RKO (cell line): ENCODE measurements around the gene FIGLA.

Source experiments
- DNase-seq: peaks from one replicate; pipeline ENCODE4 v3.0.0-alpha.2; 2016; ENCODE audit warnings: low spot score

Gene FIGLA

DNA sequence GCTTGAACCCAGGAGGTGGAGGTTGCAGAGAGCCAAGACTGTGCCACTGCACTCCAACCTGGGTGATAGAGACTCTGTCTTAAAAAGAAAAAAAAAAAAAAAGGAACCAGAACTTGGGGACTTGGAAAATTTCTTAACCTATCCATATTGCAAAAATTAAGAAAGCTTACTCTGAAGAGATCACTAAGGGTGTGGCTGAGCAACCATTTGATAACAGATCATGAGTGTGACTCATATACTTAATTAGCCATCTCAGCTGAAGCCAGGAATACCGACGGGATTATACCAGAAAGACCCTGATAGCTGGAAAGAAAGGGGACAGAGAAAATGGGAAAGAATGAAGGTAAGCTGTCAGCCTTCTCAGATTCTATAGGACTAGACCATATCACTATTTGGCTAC lies 15.3 kb downstream of the FIGLA start:
- DNase-seq: no peak

DNA sequence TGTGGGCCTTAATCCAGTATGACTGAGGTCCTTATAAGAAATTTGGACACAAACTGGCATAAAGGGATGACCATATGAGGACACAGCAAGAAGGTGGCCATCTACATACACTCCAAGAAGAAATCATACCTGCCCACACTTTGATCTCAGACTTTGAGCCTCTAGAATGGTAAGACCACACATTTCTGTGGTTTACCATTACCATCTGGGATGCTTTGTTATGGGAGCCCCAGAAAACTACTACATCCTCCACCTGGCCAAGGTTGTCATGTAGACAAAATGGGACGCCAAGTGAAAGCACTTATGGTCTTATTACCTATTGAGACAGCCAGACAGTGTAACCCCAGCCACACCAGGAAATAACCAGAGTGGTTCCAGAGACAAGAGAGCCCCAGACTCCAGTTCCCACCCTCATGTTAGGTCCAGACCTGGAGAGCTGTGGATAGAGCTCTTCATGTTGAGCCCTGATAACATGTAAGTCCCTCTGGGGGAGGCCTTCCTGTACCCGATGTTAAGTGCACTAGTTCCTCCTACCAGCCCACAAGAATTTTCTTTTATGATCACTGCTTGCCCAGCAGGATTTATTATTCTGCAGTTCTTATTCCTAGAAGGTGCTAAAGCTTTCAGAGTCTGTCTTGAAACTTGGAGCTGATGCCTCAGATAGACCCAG lies 17.8 kb downstream of the FIGLA start:
- no peak for DNase-seq

DNA sequence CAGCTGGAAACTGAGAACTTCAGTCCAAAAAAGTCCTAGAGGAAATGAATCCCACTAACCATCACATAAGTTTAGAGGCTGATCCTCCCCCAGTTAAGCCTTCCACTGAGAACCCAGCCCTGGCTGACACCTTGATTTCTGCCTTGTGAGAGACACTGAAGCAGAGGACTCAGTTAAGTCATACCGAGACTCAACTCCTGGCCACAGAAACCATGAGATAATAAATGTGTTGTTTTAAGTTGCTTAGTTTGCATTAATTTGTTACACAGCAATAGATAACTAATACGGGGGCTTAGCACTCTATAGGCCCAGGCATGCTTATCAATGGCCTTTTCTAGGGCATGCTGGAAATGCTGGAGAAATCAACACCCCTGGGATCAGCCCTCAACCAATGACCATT lies 19.0 kb downstream of the FIGLA start:
- no peak for DNase-seq

GRCh38 chr2:70769450-70769849 lies 21.0 kb downstream of the FIGLA start:
- DNase-seq: no peak

GRCh38 chr2:70768590-70769085 lies 21.8 kb downstream of the FIGLA start:
- DNase-seq: no peak

DNA sequence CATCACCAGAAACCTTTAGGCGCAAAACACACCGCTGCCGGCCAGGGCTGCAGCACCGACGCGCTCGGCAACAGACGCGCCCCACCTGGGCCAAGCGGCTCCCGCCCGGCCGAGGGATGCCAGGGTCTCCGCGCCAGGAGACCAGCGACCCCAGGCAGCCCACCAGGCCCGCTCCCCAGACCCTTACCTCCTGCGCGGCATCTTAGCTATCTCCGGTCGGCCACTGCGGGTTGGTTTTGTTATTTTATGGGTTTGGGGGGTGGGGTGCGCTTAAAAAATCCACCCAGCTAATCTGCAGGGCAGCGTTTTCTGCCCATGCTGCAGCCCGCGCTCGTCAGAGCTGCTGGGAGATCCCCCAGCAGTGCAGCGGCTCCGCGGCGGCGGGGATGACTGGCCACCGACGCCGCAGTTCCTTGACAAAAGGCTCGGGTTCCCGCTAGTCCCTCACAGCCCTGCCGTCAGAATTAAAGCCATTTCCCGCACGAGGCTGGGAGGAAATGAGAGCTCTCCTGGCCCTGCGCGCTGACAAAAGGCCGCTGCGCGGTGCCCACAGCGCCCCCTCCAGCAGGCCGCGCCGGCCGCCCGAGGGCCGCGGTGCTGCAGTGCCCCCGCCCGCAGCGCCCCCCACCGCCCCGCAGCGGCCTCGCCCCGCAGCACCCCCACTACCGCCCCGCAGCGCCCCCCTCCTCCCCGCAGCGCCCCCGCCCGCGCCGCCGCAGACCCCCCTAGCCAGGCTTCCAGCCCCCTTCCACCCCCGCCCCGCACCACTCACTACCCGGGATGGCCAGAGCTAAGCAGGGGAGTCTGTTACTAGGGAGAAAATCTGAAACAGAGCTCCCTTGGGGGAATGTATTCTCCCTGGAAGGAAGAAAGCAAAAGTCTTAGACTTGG lies 22.5 kb downstream of the FIGLA start, which contains the start of gene ADD2:
TSS of gene ADD2 (minus strand) at position 502 of the 891 bp plus-strand sequence. CDS start 61,792 bp downstream, outside the sequence.
- no peak for DNase-seq

GRCh38 chr2:70767079-70767698 lies 23.3 kb downstream of the FIGLA start:
- no peak for DNase-seq

- DNase-seq: no peak
Measured at GRCh38 chr2:70766357-70767078, 23.9 kb downstream of the FIGLA start.

DNA sequence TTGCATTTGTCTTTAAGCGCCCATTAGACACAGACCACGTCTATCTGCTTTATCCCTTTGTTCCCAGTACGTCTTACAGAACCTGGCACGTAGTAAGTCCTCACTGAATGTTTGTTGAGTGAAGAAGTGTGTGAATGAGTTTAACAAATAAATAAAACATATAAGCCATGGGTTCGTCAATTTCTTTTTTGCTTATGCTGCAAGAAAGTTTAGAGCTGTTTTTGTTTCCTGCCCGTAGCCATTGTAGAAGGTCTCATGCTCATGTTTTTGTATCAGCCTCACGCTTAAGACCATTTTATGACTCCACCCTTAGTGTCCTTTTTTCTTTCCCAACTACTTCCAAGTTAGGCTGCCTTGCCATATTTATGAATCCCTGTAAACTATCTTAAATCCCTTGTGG lies 24.9 kb downstream of the FIGLA start:
- no peak for DNase-seq

DNA sequence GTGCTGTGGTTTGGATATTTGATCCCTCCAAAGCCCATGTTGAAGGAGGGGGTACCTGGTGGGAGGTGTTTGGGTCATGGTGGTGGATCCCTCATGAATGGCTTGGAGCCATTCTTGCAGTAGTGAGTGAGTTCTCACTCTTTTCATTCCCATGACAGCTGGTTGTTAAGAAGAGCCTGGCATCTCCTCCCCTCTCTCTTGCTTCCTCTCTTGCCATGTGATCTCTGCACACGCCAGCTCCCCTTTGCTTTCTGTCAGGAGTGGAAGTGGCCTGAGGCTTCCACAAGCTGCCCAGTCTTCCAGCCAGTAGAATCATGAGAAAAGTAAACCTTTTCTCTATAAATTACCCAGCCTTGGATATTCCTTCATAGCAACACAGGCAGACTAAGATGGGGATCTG lies 31.0 kb downstream of the FIGLA start:
- DNase-seq: no peak

- DNase-seq: no peak
Measured at GRCh38 chr2:70757966-70758365, 32.5 kb downstream of the FIGLA start.

DNA sequence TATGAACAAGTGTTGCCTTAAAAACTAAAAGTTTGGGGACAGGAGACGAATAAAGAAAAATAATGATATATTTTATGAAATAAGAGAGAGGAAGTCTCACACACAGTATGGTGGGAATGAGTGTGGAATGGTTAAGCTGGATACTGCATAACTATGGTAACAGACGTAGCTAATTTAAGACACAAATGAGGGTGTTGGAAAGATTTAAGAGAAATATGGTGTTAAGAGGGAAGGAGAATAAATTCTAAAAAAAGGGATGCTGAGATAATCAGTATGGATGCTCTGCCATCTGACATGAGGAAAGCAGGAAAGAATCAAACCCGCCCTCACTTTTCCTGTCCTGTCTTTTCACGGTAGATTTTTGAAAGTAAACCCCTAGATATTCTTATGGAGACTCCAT lies 33.1 kb downstream of the FIGLA start:
- DNase-seq: no peak

- no peak for DNase-seq
Measured at GRCh38 chr2:70756128-70756527, 34.3 kb downstream of the FIGLA start.

- DNase-seq: no peak
Measured at GRCh38 chr2:70753902-70754301, 36.5 kb downstream of the FIGLA start.

DNA sequence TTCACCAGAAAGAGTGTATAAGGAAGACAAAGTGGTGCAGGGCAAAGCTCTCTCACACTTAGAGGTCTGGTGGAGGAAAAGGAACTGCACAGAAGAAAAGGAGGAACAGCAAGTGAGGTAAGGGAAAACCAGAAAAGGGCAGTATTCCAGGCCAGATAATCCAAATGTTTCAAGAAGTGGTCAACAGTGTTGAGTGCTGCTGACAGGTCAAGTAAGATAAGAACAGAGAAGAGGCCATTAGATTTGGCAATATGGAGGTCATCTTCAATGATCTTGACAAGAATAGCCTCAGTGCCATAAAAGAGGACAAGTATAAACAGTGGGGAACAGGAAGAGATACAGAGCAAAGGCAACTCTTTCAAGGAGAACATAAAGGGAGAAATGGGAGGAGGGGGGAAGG lies 37.4 kb downstream of the FIGLA start:
- no peak for DNase-seq

DNA sequence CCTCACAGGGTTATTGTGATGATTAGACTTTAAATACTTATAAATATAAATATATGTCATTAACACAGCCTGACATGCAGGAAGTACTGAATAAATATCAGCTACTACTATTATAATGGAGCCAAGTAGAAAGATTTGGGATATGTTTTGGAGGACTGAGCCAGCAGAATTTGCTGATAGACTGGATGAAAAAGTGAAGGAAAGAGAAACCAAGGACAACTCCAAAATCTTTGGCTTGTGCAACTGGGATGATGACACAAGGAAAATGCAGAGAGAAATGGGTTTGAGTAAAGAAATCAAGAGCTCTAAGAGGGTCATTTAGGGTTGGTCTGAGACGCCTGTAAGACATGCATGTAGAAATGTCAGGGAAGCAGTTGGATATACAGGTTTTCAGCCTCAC lies 38.0 kb downstream of the FIGLA start:
- no peak for DNase-seq

GRCh38 chr2:70751881-70752280 lies 38.6 kb downstream of the FIGLA start:
- DNase-seq: no peak

- DNase-seq: peak; percentile 16
Measured at GRCh38 chr2:70750320-70750719, 40.1 kb downstream of the FIGLA start.

DNA sequence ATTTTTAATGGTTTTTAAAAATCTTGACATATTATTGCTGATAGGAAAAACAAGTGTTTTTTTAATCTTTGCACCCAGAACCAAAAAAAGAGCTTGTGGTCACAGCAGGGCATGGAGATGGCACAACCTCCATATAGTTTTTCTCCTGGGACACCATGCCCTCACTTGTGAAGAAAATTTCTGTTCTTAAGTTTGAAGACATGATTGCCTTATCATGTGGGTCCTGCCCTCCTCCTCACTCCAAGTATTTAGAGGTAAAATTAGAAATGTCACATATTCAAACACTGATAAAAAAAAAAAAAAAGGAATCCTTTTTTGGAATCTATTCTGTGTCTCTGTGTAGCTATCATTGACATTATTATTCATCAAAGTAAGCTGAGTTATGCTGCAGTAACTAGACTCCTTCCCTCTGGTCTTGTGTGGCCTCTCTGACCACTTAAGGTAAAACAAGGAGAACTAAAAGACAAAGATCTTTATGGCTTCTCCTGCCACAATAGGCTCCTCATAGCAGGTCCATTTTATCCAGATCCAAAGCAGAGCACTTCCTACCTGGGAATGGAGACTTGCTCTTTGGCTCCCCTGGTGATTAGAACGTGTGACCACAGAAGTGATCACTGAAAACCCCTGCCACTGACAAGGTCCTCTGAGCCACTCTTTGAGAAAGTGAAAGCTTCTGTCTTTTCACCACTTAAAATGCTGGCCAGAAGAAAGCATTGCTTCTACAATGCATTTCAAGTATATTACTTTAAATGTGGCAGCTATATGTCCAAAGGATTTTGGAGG lies 42.2 kb downstream of the FIGLA start:
- no peak for DNase-seq

DNA sequence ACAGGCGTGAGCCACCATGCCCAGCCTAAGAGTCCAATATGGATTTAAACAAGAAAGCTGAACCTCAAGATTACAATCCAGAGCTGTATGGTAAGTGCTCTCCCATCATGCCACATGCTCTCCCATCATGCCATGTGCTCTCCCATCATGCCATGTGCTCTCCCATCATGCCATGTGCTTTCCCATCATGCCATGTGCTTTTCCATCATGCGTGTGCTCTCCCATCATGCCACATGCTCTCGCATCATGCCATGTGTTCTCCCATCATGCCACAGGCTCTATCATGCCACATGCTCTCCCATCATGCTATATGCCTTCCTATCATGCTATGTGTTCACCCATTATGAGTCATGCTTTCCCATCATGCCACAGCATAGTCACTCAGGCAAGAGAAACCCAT lies 43.2 kb downstream of the FIGLA start:
- no peak for DNase-seq
